Stimulated activated CD4-positive, alpha-beta T cell treated with anti-CD3 and anti-CD28 coated beads, Interleukin-4, amount 100 ng/mL, for 48 hours (primary cell): ENCODE measurements around the gene SH3BP2.

ENCODE experiments used
- DNase-seq, 2 donors: peaks; one replicate each; pipeline ENCODE4 v3.0.0-alpha.2; 2020; ENCODE audit warnings: low read depth in 2 of 2

SH3BP2 gene

GRCh38 chr4:2792711-2793585, at the start of gene SH3BP2:
SH3BP2 (plus strand) TSS chr4:2793085; CDS start chr4:2820618, 27,533 bp downstream.
- DNase-seq, result peak; percentile 64 to 68

- DNase-seq, result no peak
Measured at GRCh38 chr4:2743518-2744445, 49.1 kb upstream of the SH3BP2 start.

- no peak for DNase-seq
Measured at GRCh38 chr4:2744576-2745270, 48.2 kb upstream of the SH3BP2 start.

GRCh38 chr4:2745516-2745915, 47.4 kb upstream of the SH3BP2 start:
- no peak for DNase-seq

GRCh38 chr4:2745981-2746806, 46.7 kb upstream of the SH3BP2 start:
- peak; percentile 80 to 94 for DNase-seq

- DNase-seq, result no peak
Measured at GRCh38 chr4:2746891-2747695, 45.8 kb upstream of the SH3BP2 start.

GRCh38 chr4:2750719-2751605, 41.9 kb upstream of the SH3BP2 start:
- no peak for DNase-seq

- no peak for DNase-seq
Measured at GRCh38 chr4:2753436-2753835, 39.4 kb upstream of the SH3BP2 start.

- DNase-seq, result no peak
Measured at GRCh38 chr4:2754848-2755819, 37.8 kb upstream of the SH3BP2 start.

GRCh38 chr4:2755821-2756690, 36.8 kb upstream of the SH3BP2 start, which contains the start of gene TNIP2:
TNIP2 (minus strand) TSS chr4:2756336; CDS start chr4:2756289, 47 bp downstream.
- peak; percentile 70 to 77 for DNase-seq

GRCh38 chr4:2756691-2757350, 36.1 kb upstream of the SH3BP2 start:
- DNase-seq, result no peak

- no peak for DNase-seq
Measured at GRCh38 chr4:2757426-2757825, 35.5 kb upstream of the SH3BP2 start.

GRCh38 chr4:2761035-2761923, 31.6 kb upstream of the SH3BP2 start:
- DNase-seq, result no peak

GRCh38 chr4:2762048-2762447, 30.8 kb upstream of the SH3BP2 start:
- DNase-seq, result no peak
